Cardiac muscle cell (in vitro differentiated cells and primary cell): ENCODE measurements around the gene HDDC3. TPM values are rescaled to one million over a fixed set of nuclear protein-coding genes. Genes with fewer than 3 reads are reported as not detected.

ENCODE experiments used
- DNase-seq, 2 donors: peaks; one replicate each; pipeline versions ENCODE4 v3.0.0 to v3.0.0-alpha.2; 2010 to 2017; ENCODE audit warnings: low read depth in 1 of 2, low spot score in 1 of 2
- H3K27ac ChIP-seq: fragments of 200-600 bp; sonication (generic); 2 replicates; pipeline ENCODE4 v1.5.1; 2016
- H3K27me3 ChIP-seq: fragments of 200-600 bp; sonication (generic); 2 replicates; pipeline ENCODE4 v1.6.0; 2016; ENCODE audit warnings: control low read depth
- H3K36me3 ChIP-seq: fragments of 200-600 bp; sonication (generic); 2 replicates; pipeline ENCODE4 v1.5.1; 2016; ENCODE audit warnings: control low read depth
- H3K4me1 ChIP-seq: fragments of 200-600 bp; sonication (generic); 2 replicates; pipeline ENCODE4 v1.8.1; 2017; ENCODE audit warnings: low read depth, mild to moderate bottlenecking, mixed run types
- H3K4me3 ChIP-seq: fragments of 200-600 bp; sonication (generic); 2 replicates; pipeline ENCODE4 v1.5.1; 2016; ENCODE audit warnings: mild to moderate bottlenecking
- H3K9me3 ChIP-seq: fragments of 200-600 bp; sonication (generic); 2 replicates; pipeline ENCODE4 v1.5.1; 2017; ENCODE audit warnings: low read depth, mild to moderate bottlenecking, control low read depth
- CTCF ChIP-seq: IDR thresholded peaks from 2 replicates; pipeline ENCODE4 v1.5.1; 2012; ENCODE audit warnings: low read depth, mild to moderate bottlenecking, low read length
- polyA plus RNA-seq: library from polyadenylated mRNA; unstranded; fragments of >200 nt; fragmentation: Nextera tagmentation; extraction: Ambion mirVana; gene quantifications from 2 replicates; pipeline ENCODE4 v1.2.1, GENCODE V29; 2016
- total RNA-seq: library from RNA; depleted of rRNA; stranded (reverse); fragments of >200 nt; gene quantifications from 2 replicates; pipeline ENCODE4 v1.2.3, GENCODE V29; 2016

Gene HDDC3
- total and polyA plus RNA-seq, 2 experiments from 2014 or later, result 22.5 to 32.5 TPM

DNA sequence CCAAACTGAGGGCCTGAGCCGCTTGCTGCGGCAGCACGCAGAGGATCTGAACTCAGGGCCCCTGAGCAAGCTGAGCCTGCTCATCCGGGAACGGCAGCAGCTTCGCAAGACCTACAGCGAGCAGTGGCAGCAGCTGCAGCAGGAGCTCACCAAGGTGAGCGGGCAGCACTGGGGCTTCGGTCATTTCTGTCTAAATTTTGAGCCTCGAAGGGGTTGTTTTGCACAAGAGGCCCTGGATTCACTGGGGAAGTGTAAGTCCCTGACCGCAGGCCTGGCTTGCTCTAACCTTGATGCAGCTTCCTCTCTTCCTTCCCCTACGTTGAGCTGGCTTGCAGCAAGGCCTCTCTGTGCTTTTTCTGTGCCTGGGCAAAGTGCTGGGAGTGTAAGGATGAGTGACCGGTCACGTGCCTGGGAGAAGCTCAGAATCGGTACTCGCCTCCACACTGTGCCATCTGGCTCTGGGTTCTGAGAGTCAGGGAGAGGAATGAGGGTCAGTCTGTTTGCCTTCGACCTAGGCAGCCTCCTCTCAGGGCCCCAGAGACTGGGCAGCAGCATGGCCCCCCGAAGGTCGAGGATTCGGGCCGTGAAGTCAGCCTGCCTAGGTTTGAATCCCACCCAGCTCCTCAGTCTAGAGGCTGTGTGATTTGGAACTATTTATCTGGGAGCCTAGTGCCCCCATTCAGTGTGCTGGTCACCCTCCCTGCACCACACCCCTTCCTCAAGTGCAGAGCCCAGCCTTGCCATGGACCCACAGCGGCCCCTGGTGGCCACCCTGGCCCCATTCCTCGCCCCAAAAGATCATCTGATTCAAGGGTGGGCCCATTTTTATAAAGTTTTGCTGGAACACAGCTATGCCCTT lies 46.7 kb downstream of the HDDC3 start:
- Histone ChIP-seq H3K4me3 (no peak overlapping the region), H3K4me1 (peaks cover 5% of the 10 kb centered on the region), H3K27me3 (no peaks in the 10 kb centered on the region), H3K27ac (no peak overlapping the region), H3K9me3 (no peaks in the 10 kb centered on the region), H3K36me3 (no peaks in the 10 kb centered on the region)
- TF ChIP-seq CTCF, result peak; percentile 99
- peak; percentile 73 to 77 for DNase-seq

GRCh38 chr15:90884719-90885431 lies 47.5 kb downstream of the HDDC3 start:
- no peak overlapping the region for H3K27ac ChIP-seq
- peaks cover 5% of the 10 kb centered on the region for H3K4me1 ChIP-seq
- H3K36me3 ChIP-seq, result no peaks in the 10 kb centered on the region
- DNase-seq, result no peak
- no peaks in the 10 kb centered on the region for H3K27me3 ChIP-seq
- H3K4me3 ChIP-seq, result no peak overlapping the region
- no peaks in the 10 kb centered on the region for H3K9me3 ChIP-seq
- no peak for TF ChIP-seq CTCF

DNA sequence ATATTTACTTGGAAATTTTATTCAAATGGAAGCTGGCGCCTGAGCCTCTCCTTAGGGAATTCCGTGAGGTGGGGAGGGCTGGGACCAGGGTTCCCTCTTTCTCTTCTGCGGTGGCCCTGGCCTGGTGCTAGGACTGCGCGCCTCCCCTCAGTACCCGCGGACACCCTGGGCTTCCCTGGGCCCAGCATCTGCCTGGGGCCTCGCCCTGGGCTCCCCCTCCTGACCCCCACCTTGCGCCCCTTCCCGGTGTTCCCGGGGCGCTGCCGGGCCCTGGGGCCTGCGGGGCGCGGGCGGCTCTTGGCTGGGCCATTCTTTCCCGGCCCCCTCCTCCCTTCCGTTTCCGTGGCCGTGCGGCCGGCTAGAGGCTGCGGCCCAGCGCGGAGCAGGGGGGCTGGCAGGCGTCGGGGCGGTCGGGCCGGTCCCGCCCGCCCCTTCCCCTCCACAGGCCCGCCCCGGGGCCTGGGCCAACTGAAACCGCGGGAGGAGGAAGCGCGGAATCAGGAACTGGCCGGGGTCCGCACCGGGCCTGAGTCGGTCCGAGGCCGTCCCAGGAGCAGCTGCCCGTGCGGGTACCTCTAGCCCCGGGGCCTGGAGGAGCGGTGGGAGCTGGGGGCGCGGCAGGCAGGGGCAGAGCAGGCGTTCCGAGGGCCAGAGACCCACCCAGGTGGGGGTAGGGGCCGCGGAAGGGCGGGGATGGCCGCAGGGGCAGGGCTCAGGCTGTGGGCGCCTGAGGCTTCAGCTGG lies 48.2 kb downstream of the HDDC3 start, which contains the start of gene FES:
TSS of gene FES (plus strand) at position 529 of the 743 bp plus-strand sequence. CDS start 542 bp downstream, outside the sequence.
- peaks cover 5% of the 10 kb centered on the region for H3K4me1 ChIP-seq
- H3K4me3 ChIP-seq, result no peak within 1 kb of the TSS
- DNase-seq, result peak; percentile 60 to 81
- no peak for TF ChIP-seq CTCF
- no peaks in the 10 kb centered on the region for H3K27me3 ChIP-seq
- H3K36me3 ChIP-seq, result no peaks in the 10 kb centered on the region
- no peaks in the 10 kb centered on the region for H3K9me3 ChIP-seq
- no peak within 1 kb of the TSS for H3K27ac ChIP-seq

GRCh38 chr15:90883526-90883975 lies 48.8 kb downstream of the HDDC3 start:
- no peak for TF ChIP-seq CTCF
- H3K36me3 ChIP-seq, result peaks cover 3% of the 10 kb centered on the region
- H3K27me3 ChIP-seq, result no peaks in the 10 kb centered on the region
- H3K27ac ChIP-seq, result no peak overlapping the region
- no peaks in the 10 kb centered on the region for H3K9me3 ChIP-seq
- H3K4me1 ChIP-seq, result peaks cover 5% of the 10 kb centered on the region
- DNase-seq, result no peak
- no peak overlapping the region for H3K4me3 ChIP-seq

DNA sequence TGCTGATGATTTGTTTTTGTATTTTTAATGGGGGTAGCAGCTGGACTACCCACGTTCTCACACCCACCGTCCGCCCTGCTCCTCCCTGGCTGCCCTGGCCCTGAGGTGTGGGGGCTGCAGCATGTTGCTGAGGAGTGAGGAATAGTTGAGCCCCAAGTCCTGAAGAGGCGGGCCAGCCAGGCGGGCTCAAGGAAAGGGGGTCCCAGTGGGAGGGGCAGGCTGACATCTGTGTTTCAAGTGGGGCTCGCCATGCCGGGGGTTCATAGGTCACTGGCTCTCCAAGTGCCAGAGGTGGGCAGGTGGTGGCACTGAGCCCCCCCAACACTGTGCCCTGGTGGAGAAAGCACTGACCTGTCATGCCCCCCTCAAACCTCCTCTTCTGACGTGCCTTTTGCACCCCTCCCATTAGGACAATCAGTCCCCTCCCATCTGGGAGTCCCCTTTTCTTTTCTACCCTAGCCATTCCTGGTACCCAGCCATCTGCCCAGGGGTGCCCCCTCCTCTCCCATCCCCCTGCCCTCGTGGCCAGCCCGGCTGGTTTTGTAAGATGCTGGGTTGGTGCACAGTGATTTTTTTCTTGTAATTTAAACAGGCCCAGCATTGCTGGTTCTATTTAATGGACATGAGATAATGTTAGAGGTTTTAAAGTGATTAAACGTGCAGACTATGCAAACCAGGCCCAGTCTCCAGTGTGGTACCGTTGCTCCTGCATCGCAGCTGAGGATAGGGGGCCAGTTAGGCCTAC lies 49.4 kb downstream of the HDDC3 start:
- H3K4me1 ChIP-seq, result peaks cover 5% of the 10 kb centered on the region
- H3K36me3 ChIP-seq, result peaks cover 7% of the 10 kb centered on the region
- H3K27me3 ChIP-seq, result no peaks in the 10 kb centered on the region
- no peaks in the 10 kb centered on the region for H3K9me3 ChIP-seq
- no peak overlapping the region for H3K4me3 ChIP-seq
- H3K27ac ChIP-seq, result no peak overlapping the region
- DNase-seq, result no peak
- TF ChIP-seq CTCF, result no peak
